Ishikawa (cell line): ENCODE data around the gene TMEM38B.

Experiments used
- EP300 ChIP-seq: IDR thresholded peaks from 2 replicates; pipeline ENCODE4 v1.6.1; 2012; ENCODE audit warnings: borderline replicate concordance
- NFIC ChIP-seq: IDR thresholded peaks from 2 replicates; pipeline ENCODE4 v1.6.1; 2012
- RAD21 ChIP-seq: IDR thresholded peaks from 2 replicates; pipeline ENCODE4 v1.6.1; 2012; ENCODE audit warnings: low read depth
- TAF1 ChIP-seq: IDR thresholded peaks from 2 replicates; pipeline ENCODE4 v1.6.1; 2012; ENCODE audit warnings: low read depth, mild to moderate bottlenecking
- TF ChIP-seq, protein P1 (sequence below): IDR thresholded peaks from 2 replicates; pipeline ENCODE4 v1.6.1; 2012; ENCODE audit warnings: low read depth, mild to moderate bottlenecking

DNA sequence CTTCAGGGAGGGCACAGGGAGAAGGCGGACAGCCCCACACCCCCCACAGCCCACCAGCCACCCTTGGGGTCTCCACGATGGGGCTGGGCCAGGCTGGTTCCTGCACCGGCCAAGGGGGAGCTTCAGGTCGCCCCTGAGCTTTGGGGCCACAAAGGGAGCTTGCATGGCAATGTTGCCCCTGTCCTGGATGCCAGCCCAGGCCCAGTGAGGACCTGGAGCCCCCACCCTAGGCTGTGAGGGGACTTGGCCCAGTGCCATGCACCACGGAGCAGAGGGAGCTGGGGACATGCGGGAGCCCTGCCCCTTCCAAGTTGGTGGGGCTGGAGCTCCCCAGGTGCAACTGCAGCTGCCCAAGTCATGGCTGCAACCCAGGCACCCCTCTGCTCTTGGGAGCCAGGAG lies 18.4 kb downstream of the TMEM38B start:
- TF ChIP-seq EP300 = no peak
- no peak for TF ChIP-seq TAF1
- TF ChIP-seq, protein P1, sequence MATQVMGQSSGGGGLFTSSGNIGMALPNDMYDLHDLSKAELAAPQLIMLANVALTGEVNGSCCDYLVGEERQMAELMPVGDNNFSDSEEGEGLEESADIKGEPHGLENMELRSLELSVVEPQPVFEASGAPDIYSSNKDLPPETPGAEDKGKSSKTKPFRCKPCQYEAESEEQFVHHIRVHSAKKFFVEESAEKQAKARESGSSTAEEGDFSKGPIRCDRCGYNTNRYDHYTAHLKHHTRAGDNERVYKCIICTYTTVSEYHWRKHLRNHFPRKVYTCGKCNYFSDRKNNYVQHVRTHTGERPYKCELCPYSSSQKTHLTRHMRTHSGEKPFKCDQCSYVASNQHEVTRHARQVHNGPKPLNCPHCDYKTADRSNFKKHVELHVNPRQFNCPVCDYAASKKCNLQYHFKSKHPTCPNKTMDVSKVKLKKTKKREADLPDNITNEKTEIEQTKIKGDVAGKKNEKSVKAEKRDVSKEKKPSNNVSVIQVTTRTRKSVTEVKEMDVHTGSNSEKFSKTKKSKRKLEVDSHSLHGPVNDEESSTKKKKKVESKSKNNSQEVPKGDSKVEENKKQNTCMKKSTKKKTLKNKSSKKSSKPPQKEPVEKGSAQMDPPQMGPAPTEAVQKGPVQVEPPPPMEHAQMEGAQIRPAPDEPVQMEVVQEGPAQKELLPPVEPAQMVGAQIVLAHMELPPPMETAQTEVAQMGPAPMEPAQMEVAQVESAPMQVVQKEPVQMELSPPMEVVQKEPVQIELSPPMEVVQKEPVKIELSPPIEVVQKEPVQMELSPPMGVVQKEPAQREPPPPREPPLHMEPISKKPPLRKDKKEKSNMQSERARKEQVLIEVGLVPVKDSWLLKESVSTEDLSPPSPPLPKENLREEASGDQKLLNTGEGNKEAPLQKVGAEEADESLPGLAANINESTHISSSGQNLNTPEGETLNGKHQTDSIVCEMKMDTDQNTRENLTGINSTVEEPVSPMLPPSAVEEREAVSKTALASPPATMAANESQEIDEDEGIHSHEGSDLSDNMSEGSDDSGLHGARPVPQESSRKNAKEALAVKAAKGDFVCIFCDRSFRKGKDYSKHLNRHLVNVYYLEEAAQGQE = no peak
- no peak for TF ChIP-seq RAD21
- no peak for TF ChIP-seq NFIC
